Measurements from ENCODE around the gene LIMS1. TPM values are rescaled to one million over a fixed set of nuclear protein-coding genes. Genes with fewer than 3 reads are reported as not detected.
A peak's percentile ranks its signal among the peaks of the same experiment; 100 is the strongest.

Gene LIMS1
- total RNA-seq, 2 donors from 2014 or later = 171 to 199 TPM

- Histone ChIP-seq H3K4me3 (no peak overlapping the region), H3K9me3 (no peaks in the 10 kb centered on the region), H3K4me1 (ENCODE audit: control insufficient read depth in 1 of 2, low read depth in 2 of 2) (peaks cover 3 to 22% of the 10 kb centered on the region in 2 donors), H3K27ac (peak overlapping the region in 1 of 2 donors; percentile 28), H3K27me3 (replicated peaks; ENCODE audit: insufficient read depth) (no peaks in the 10 kb centered on the region), H3K36me3 (no peaks in the 10 kb centered on the region)
- ATAC-seq (ENCODE audit: insufficient number of reproducible peaks, low FRiP score, low read depth) (no peak), DNase-seq (ENCODE audit: low spot score) (no peak)
- no peak for TF ChIP-seq CTCF (IDR thresholded peaks at IDR 0.05)
Observed at GRCh38 chr2:108542071-108542470, 7.8 kb downstream of the LIMS1 start.

GRCh38 chr2:108547606-108548005, 13.3 kb downstream of the LIMS1 start:
- Histone ChIP-seq H3K27me3 (replicated peaks; ENCODE audit: insufficient read depth) (no peaks in the 10 kb centered on the region), H3K9me3 (no peaks in the 10 kb centered on the region), H3K27ac (no peak overlapping the region), H3K4me3 (no peak overlapping the region), H3K4me1 (ENCODE audit: control insufficient read depth in 1 of 2, low read depth in 2 of 2) (peaks cover 7 to 24% of the 10 kb centered on the region in 2 donors), H3K36me3 (no peaks in the 10 kb centered on the region)
- DNase-seq (ENCODE audit: low spot score) = no peak
- no peak for ATAC-seq (ENCODE audit: insufficient number of reproducible peaks, low FRiP score, low read depth)
- no peak for TF ChIP-seq CTCF (IDR thresholded peaks at IDR 0.05)

GRCh38 chr2:108548208-108549003, 14.1 kb downstream of the LIMS1 start:
- no peak overlapping the region for H3K27ac ChIP-seq

GRCh38 chr2:108552566-108552965, 18.3 kb downstream of the LIMS1 start:
- no peak for TF ChIP-seq CTCF (IDR thresholded peaks at IDR 0.05)
- no peaks in the 10 kb centered on the region for H3K9me3 ChIP-seq
- peaks cover 25 to 37% of the 10 kb centered on the region in 2 donors for H3K4me1 ChIP-seq (ENCODE audit: control insufficient read depth in 1 of 2, low read depth in 2 of 2)
- no peaks in the 10 kb centered on the region for H3K27me3 ChIP-seq (replicated peaks; ENCODE audit: insufficient read depth)
- DNase-seq (ENCODE audit: low spot score) = no peak
- H3K36me3 ChIP-seq = no peaks in the 10 kb centered on the region
- H3K4me3 ChIP-seq = no peak overlapping the region
- no peak for ATAC-seq (ENCODE audit: insufficient number of reproducible peaks, low FRiP score, low read depth)
- peak overlapping the region in 1 of 2 donors; percentile 3 for H3K27ac ChIP-seq

More at GRCh38 chr2:108548208-108549003, 14.1 kb downstream of the LIMS1 start:
- no peak for DNase-seq (ENCODE audit: low spot score)
- no peaks in the 10 kb centered on the region for H3K36me3 ChIP-seq
- H3K27me3 ChIP-seq (replicated peaks; ENCODE audit: insufficient read depth) = no peaks in the 10 kb centered on the region
- no peak for TF ChIP-seq CTCF (IDR thresholded peaks at IDR 0.05)
- H3K9me3 ChIP-seq = no peaks in the 10 kb centered on the region
- peaks cover 15 to 29% of the 10 kb centered on the region in 2 donors for H3K4me1 ChIP-seq (ENCODE audit: control insufficient read depth in 1 of 2, low read depth in 2 of 2)
- ATAC-seq (ENCODE audit: insufficient number of reproducible peaks, low FRiP score, low read depth) = no peak
- no peak overlapping the region for H3K4me3 ChIP-seq

- DNase-seq (ENCODE audit: low spot score) = no peak
- peaks cover 25 to 29% of the 10 kb centered on the region in 2 donors for H3K4me1 ChIP-seq (ENCODE audit: control insufficient read depth in 1 of 2, low read depth in 2 of 2)
- no peak for ATAC-seq (ENCODE audit: insufficient number of reproducible peaks, low FRiP score, low read depth)
- no peaks in the 10 kb centered on the region for H3K27me3 ChIP-seq (replicated peaks; ENCODE audit: insufficient read depth)
- H3K27ac ChIP-seq = peak overlapping the region; percentile 3 to 38
- no peak for TF ChIP-seq CTCF (IDR thresholded peaks at IDR 0.05)
- no peaks in the 10 kb centered on the region for H3K9me3 ChIP-seq
- no peaks in the 10 kb centered on the region for H3K36me3 ChIP-seq
- H3K4me3 ChIP-seq = no peak overlapping the region
Observed at GRCh38 chr2:108553209-108553919, 19.1 kb downstream of the LIMS1 start.
